ENCODE results near the gene GPR142. TPM values are rescaled to one million over a fixed set of nuclear protein-coding genes. Genes with fewer than 3 reads are reported as not detected.

Gene GPR142
- not detected for total RNA-seq
- polyA plus RNA-seq: not detected
- long read RNA-seq, donor 1: 0 reads
- long read RNA-seq, donor 2: 0 reads
- long read RNA-seq, donor 3: 0 reads
- long read RNA-seq, donor 4: 0 reads

- intact Hi-C loops (cut with DNase I): loop anchor here in 3 of 4 donors (5.0 to 10.0 kb wide), 2 partner anchors 152 to 155 kb away; partner anchors contain the start of gene TTYH2 (in 3 of the 3)
- no peak for ATAC-seq
- Histone ChIP-seq H3K4me1 (ENCODE audit: control insufficient read depth, insufficient read depth, low read length) (no peaks in the 10 kb centered on the region), H3K4me3 (ENCODE audit: low read length) (no peak within 1 kb of the TSS), H3K27me3 (ENCODE audit: control insufficient read depth, insufficient read depth) (no peaks in the 10 kb centered on the region), H3K9me3 (ENCODE audit: control insufficient read depth, low read length) (no peaks in the 10 kb centered on the region), H3K27ac (ENCODE audit: low read length) (no peak within 1 kb of the TSS)
- 85% methylated on average over 5 of the region's 5 CpGs for WGBS
- peak in 1 of 3 donors; percentile 4 for DNase-seq
Measured at GRCh38 chr17:74367206-74367605, at the start of gene GPR142. GPR142 (plus strand) TSS chr17:74367506; CDS start chr17:74369541, 2,035 bp downstream.

- no peak for ATAC-seq
- Histone ChIP-seq H3K4me3 (ENCODE audit: low read length) (no peak overlapping the region), H3K27me3 (ENCODE audit: control insufficient read depth, insufficient read depth) (no peaks in the 10 kb centered on the region), H3K4me1 (ENCODE audit: control insufficient read depth, insufficient read depth, low read length) (no peaks in the 10 kb centered on the region), H3K27ac (ENCODE audit: low read length) (no peak overlapping the region), H3K9me3 (ENCODE audit: control insufficient read depth, low read length) (no peaks in the 10 kb centered on the region)
- no peak for DNase-seq
- 92% methylated on average over 10 of the region's 10 CpGs for WGBS
- intact Hi-C loops (cut with DNase I): no loop called here
Measured at GRCh38 chr17:74318391-74318790, 48.9 kb upstream of the GPR142 start.

- H3K4me1 ChIP-seq (ENCODE audit: control insufficient read depth, insufficient read depth, low read length): no peaks in the 10 kb centered on the region
- no peak for ATAC-seq
- no peaks in the 10 kb centered on the region for H3K9me3 ChIP-seq (ENCODE audit: control insufficient read depth, low read length)
- H3K4me3 ChIP-seq (ENCODE audit: low read length): no peak overlapping the region
- no peak overlapping the region for H3K27ac ChIP-seq (ENCODE audit: low read length)
- no peak for DNase-seq
- intact Hi-C loops (cut with DNase I): no loop called here
- H3K27me3 ChIP-seq (ENCODE audit: control insufficient read depth, insufficient read depth): no peaks in the 10 kb centered on the region
- 92% methylated on average over 6 of the region's 6 CpGs for WGBS
Measured at GRCh38 chr17:74324521-74324920, 42.8 kb upstream of the GPR142 start.

GRCh38 chr17:74325376-74325742 lies 41.9 kb upstream of the GPR142 start:
- peak; percentile 45 to 49 for ATAC-seq
- Histone ChIP-seq H3K27ac (ENCODE audit: low read length) (no peak overlapping the region), H3K9me3 (ENCODE audit: control insufficient read depth, low read length) (no peaks in the 10 kb centered on the region), H3K4me3 (ENCODE audit: low read length) (no peak overlapping the region), H3K4me1 (ENCODE audit: control insufficient read depth, insufficient read depth, low read length) (no peaks in the 10 kb centered on the region), H3K27me3 (ENCODE audit: control insufficient read depth, insufficient read depth) (no peaks in the 10 kb centered on the region)
- intact Hi-C loops (cut with DNase I): no loop called here
- peak in 2 of 3 donors; percentile 46 to 64 for DNase-seq
- 24% methylated on average over 11 of the region's 11 CpGs for WGBS

GRCh38 chr17:74325743-74326379 lies 41.4 kb upstream of the GPR142 start, which contains the start of gene KIF19:
KIF19 (plus strand) TSS chr17:74326226; CDS start chr17:74326350, 124 bp downstream.
- Histone ChIP-seq H3K27me3 (ENCODE audit: control insufficient read depth, insufficient read depth) (no peaks in the 10 kb centered on the region), H3K27ac (ENCODE audit: low read length) (no peak within 1 kb of the TSS), H3K4me1 (ENCODE audit: control insufficient read depth, insufficient read depth, low read length) (no peaks in the 10 kb centered on the region), H3K9me3 (ENCODE audit: control insufficient read depth, low read length) (no peaks in the 10 kb centered on the region), H3K4me3 (ENCODE audit: low read length) (peak within 1 kb of the TSS; percentile 26)
- DNase-seq (peak; percentile 62 to 85 (median 84)), ATAC-seq (peak; percentile 87 to 90)
- intact Hi-C loops (cut with DNase I): no loop called here
- 3% methylated on average over 73 of the region's 73 CpGs for WGBS

- intact Hi-C loops (cut with DNase I): no loop called here
- peak overlapping the region; percentile 26 for H3K4me3 ChIP-seq (ENCODE audit: low read length)
- WGBS: 34% methylated on average over 10 of the region's 10 CpGs
- H3K27ac ChIP-seq (ENCODE audit: low read length): no peak overlapping the region
- DNase-seq: no peak
- no peaks in the 10 kb centered on the region for H3K4me1 ChIP-seq (ENCODE audit: control insufficient read depth, insufficient read depth, low read length)
- no peaks in the 10 kb centered on the region for H3K27me3 ChIP-seq (ENCODE audit: control insufficient read depth, insufficient read depth)
- H3K9me3 ChIP-seq (ENCODE audit: control insufficient read depth, low read length): no peaks in the 10 kb centered on the region
- ATAC-seq: no peak
Measured at GRCh38 chr17:74326506-74326905, 40.8 kb upstream of the GPR142 start.

- DNase-seq (no peak), ATAC-seq (no peak)
- no peaks in the 10 kb centered on the region for H3K27me3 ChIP-seq (ENCODE audit: control insufficient read depth, insufficient read depth)
- H3K4me1 ChIP-seq (ENCODE audit: control insufficient read depth, insufficient read depth, low read length): no peaks in the 10 kb centered on the region
- intact Hi-C loops (cut with DNase I): no loop called here
- no peaks in the 10 kb centered on the region for H3K9me3 ChIP-seq (ENCODE audit: control insufficient read depth, low read length)
- no peak overlapping the region for H3K4me3 ChIP-seq (ENCODE audit: low read length)
- 98% methylated on average over 3 of the region's 3 CpGs for WGBS
- no peak overlapping the region for H3K27ac ChIP-seq (ENCODE audit: low read length)
Measured at GRCh38 chr17:74328487-74328886, 38.8 kb upstream of the GPR142 start.

GRCh38 chr17:74329378-74329777 lies 37.9 kb upstream of the GPR142 start:
- DNase-seq (no peak), ATAC-seq (no peak)
- Histone ChIP-seq H3K4me3 (ENCODE audit: low read length) (no peak overlapping the region), H3K9me3 (ENCODE audit: control insufficient read depth, low read length) (no peaks in the 10 kb centered on the region), H3K4me1 (ENCODE audit: control insufficient read depth, insufficient read depth, low read length) (no peaks in the 10 kb centered on the region), H3K27me3 (ENCODE audit: control insufficient read depth, insufficient read depth) (no peaks in the 10 kb centered on the region), H3K27ac (ENCODE audit: low read length) (no peak overlapping the region)
- intact Hi-C loops (cut with DNase I): no loop called here
- WGBS: 78% methylated on average over 3 of the region's 3 CpGs

GRCh38 chr17:74330446-74330845 lies 36.9 kb upstream of the GPR142 start:
- DNase-seq (no peak), ATAC-seq (no peak)
- intact Hi-C loops (cut with DNase I): no loop called here
- H3K27me3 ChIP-seq (ENCODE audit: control insufficient read depth, insufficient read depth): no peaks in the 10 kb centered on the region
- 62% methylated on average over 8 of the region's 8 CpGs for WGBS
- no peak overlapping the region for H3K4me3 ChIP-seq (ENCODE audit: low read length)
- no peaks in the 10 kb centered on the region for H3K9me3 ChIP-seq (ENCODE audit: control insufficient read depth, low read length)
- no peaks in the 10 kb centered on the region for H3K4me1 ChIP-seq (ENCODE audit: control insufficient read depth, insufficient read depth, low read length)
- no peak overlapping the region for H3K27ac ChIP-seq (ENCODE audit: low read length)

- intact Hi-C loops (cut with DNase I): no loop called here
- no peaks in the 10 kb centered on the region for H3K27me3 ChIP-seq (ENCODE audit: control insufficient read depth, insufficient read depth)
Measured at GRCh38 chr17:74332017-74332650, 35.2 kb upstream of the GPR142 start.

GRCh38 chr17:74332763-74333283 lies 34.5 kb upstream of the GPR142 start:
- Histone ChIP-seq H3K27ac (ENCODE audit: low read length) (no peak overlapping the region), H3K4me3 (ENCODE audit: low read length) (no peak overlapping the region), H3K9me3 (ENCODE audit: control insufficient read depth, low read length) (no peaks in the 10 kb centered on the region), H3K27me3 (ENCODE audit: control insufficient read depth, insufficient read depth) (no peaks in the 10 kb centered on the region), H3K4me1 (ENCODE audit: control insufficient read depth, insufficient read depth, low read length) (no peaks in the 10 kb centered on the region)
- WGBS: 34% methylated on average over 11 of the region's 11 CpGs
- DNase-seq (no peak), ATAC-seq (no peak)
- intact Hi-C loops (cut with DNase I): no loop called here

More at GRCh38 chr17:74332017-74332650, 35.2 kb upstream of the GPR142 start:
- 78% methylated on average over 7 of the region's 7 CpGs for WGBS
- no peak overlapping the region for H3K4me3 ChIP-seq (ENCODE audit: low read length)
- DNase-seq (no peak), ATAC-seq (no peak)
- H3K27ac ChIP-seq (ENCODE audit: low read length): no peak overlapping the region
- H3K4me1 ChIP-seq (ENCODE audit: control insufficient read depth, insufficient read depth, low read length): no peaks in the 10 kb centered on the region
- H3K9me3 ChIP-seq (ENCODE audit: control insufficient read depth, low read length): no peaks in the 10 kb centered on the region
